Activated T-helper 17 cell treated with anti-CD3 and anti-CD28 coated beads, Interleukin-2, amount 50 U/mL, for 72 hours (primary cell): ENCODE measurements around the gene ELAC1. TPM values are rescaled to one million over a fixed set of nuclear protein-coding genes. Genes with fewer than 3 reads are reported as not detected.
A peak's percentile ranks its signal among the peaks of the same experiment; 100 is the strongest.
"Not testable (repeated sequence)": the region's sequence is repeated elsewhere in the genome, so short reads cannot be mapped to it uniquely, and the experiment has no call there.

Source experiments
- ATAC-seq: fragments of 150-1000 bp; cut with Tn5 transposase; replicated peaks from 2 replicates; pipeline ENCODE4 v1.10.0; 2021; ENCODE audit warnings: mild to moderate bottlenecking, moderate library complexity
- H3K27ac Mint-ChIP-seq: one replicate; pipeline ENCODE4 v1.8.0; 2022; ENCODE audit warnings: mixed read lengths
- H3K27me3 Mint-ChIP-seq: one replicate; pipeline ENCODE4 v1.8.0; 2022; ENCODE audit warnings: mixed read lengths
- H3K36me3 Mint-ChIP-seq: one replicate; pipeline ENCODE4 v1.8.0; 2022; ENCODE audit warnings: low read depth, mild to moderate bottlenecking, mixed read lengths
- H3K4me1 Mint-ChIP-seq: one replicate; pipeline ENCODE4 v1.8.0; 2022; ENCODE audit warnings: mixed read lengths
- H3K4me3 Mint-ChIP-seq: one replicate; pipeline ENCODE4 v1.8.0; 2022; ENCODE audit warnings: mild to moderate bottlenecking, mixed read lengths
- H3K9me3 Mint-ChIP-seq: one replicate; pipeline ENCODE4 v1.8.0; 2022; ENCODE audit warnings: mixed read lengths
- total RNA-seq, 2 donors: library from RNA; stranded (reverse); gene quantifications; one replicate each; pipeline ENCODE4 v1.2.3, GENCODE V29; 2022

Gene ELAC1
- total RNA-seq, 2 donors from 2014 or later, result 1.1 to 3.5 TPM

GRCh38 chr18:50950626-50951025, 17.2 kb upstream of the ELAC1 start:
- Mint-ChIP-seq H3K36me3 (peaks cover 22% of the 10 kb centered on the region), H3K4me3 (no peak overlapping the region), H3K27me3 (no peaks in the 10 kb centered on the region), H3K9me3 (no peaks in the 10 kb centered on the region), H3K4me1 (no peaks in the 10 kb centered on the region), H3K27ac (no peak overlapping the region)
- no peak for ATAC-seq

GRCh38 chr18:50953822-50954221, 14.0 kb upstream of the ELAC1 start:
- ATAC-seq, result no peak
- H3K4me1 Mint-ChIP-seq, result no peaks in the 10 kb centered on the region
- no peaks in the 10 kb centered on the region for H3K9me3 Mint-ChIP-seq

DNA sequence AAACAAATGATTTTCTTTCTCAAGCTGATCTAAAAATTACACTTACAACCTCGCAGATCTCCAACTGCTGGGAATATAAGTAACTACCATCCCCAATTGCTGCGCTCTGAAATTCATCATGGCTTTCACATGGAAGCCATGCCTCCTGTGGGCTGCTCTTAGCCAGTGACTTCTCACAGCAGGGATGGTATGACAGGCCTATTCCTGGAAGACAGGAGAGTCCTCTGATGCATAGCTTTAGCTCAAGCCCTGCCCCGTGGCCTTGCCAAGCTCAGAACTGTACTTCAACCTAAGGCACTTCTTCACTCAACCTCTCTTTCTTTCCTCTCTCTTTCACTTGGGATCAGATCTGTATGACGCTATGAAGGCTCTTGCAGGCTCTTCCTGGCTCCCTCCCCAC, 12.6 kb upstream of the ELAC1 start:
- no peak for ATAC-seq
- Mint-ChIP-seq H3K4me3 (no peak overlapping the region), H3K9me3 (no peaks in the 10 kb centered on the region)

More at GRCh38 chr18:50953822-50954221, 14.0 kb upstream of the ELAC1 start:
- no peaks in the 10 kb centered on the region for H3K27me3 Mint-ChIP-seq
- H3K36me3 Mint-ChIP-seq, result no peaks in the 10 kb centered on the region
- no peak overlapping the region for H3K27ac Mint-ChIP-seq
- H3K4me3 Mint-ChIP-seq, result no peak overlapping the region

GRCh38 chr18:50956116-50956515, 11.7 kb upstream of the ELAC1 start:
- H3K9me3 Mint-ChIP-seq, result no peaks in the 10 kb centered on the region
- no peaks in the 10 kb centered on the region for H3K27me3 Mint-ChIP-seq
- no peaks in the 10 kb centered on the region for H3K4me1 Mint-ChIP-seq
- no peak overlapping the region for H3K4me3 Mint-ChIP-seq
- H3K36me3 Mint-ChIP-seq, result no peaks in the 10 kb centered on the region
- no peak for ATAC-seq
- H3K27ac Mint-ChIP-seq, result no peak overlapping the region

More for the DNA sequence above, 12.6 kb upstream of the ELAC1 start:
- Mint-ChIP-seq H3K4me1 (no peaks in the 10 kb centered on the region), H3K27ac (no peak overlapping the region), H3K36me3 (no peaks in the 10 kb centered on the region), H3K27me3 (no peaks in the 10 kb centered on the region)

GRCh38 chr18:50961974-50962373, 5.9 kb upstream of the ELAC1 start:
- Mint-ChIP-seq H3K36me3 (no peaks in the 10 kb centered on the region), H3K4me3 (no peak overlapping the region), H3K4me1 (no peaks in the 10 kb centered on the region), H3K27ac (no peak overlapping the region), H3K27me3 (no peaks in the 10 kb centered on the region), H3K9me3 (peaks cover 8% of the 10 kb centered on the region)
- ATAC-seq, result no peak

DNA sequence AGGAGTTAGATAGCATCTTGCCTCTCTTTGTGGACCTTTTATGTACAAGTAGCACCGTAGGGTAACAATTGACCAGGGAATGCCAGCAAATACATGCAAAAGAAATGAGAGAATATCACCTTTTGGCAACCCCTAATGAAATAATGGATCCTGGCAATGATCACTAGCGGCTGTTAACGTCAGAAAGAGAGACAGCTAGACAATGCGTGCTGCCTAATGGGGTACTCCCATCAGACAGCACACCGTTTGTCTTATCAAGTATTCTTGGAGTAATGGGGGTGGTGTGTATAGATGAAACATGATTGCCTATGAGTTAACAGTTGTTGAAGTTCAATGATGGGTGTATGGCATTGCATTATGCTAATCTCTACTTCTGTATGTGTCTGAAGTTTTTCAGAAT, 1.6 kb downstream of the ELAC1 start:
- H3K27ac Mint-ChIP-seq, result peak overlapping the region; percentile 82
- peaks cover under 1% of the 10 kb centered on the region for H3K36me3 Mint-ChIP-seq
- H3K4me1 Mint-ChIP-seq, result peaks cover 14% of the 10 kb centered on the region
- no peak for ATAC-seq
- H3K27me3 Mint-ChIP-seq, result no peaks in the 10 kb centered on the region
- H3K4me3 Mint-ChIP-seq, result peak overlapping the region; percentile 81
- no peaks in the 10 kb centered on the region for H3K9me3 Mint-ChIP-seq

GRCh38 chr18:50970006-50970405, 2.2 kb downstream of the ELAC1 start:
- Mint-ChIP-seq H3K27ac (no peak overlapping the region), H3K27me3 (no peaks in the 10 kb centered on the region), H3K4me1 (peaks cover 14% of the 10 kb centered on the region), H3K9me3 (no peaks in the 10 kb centered on the region), H3K36me3 (peaks cover 6% of the 10 kb centered on the region), H3K4me3 (no peak overlapping the region)
- ATAC-seq, result no peak

GRCh38 chr18:50972404-50972803, 4.6 kb downstream of the ELAC1 start:
- not testable (repeated sequence) for H3K27me3 Mint-ChIP-seq, H3K9me3 Mint-ChIP-seq, H3K27ac Mint-ChIP-seq, ATAC-seq, H3K4me3 Mint-ChIP-seq
- Mint-ChIP-seq H3K4me1 (peaks cover 14% of the 10 kb centered on the region), H3K36me3 (peaks cover 30% of the 10 kb centered on the region)

GRCh38 chr18:50973367-50974126, 5.7 kb downstream of the ELAC1 start:
- H3K27ac Mint-ChIP-seq, result peak overlapping the region; percentile 71

GRCh38 chr18:50977037-50977760, 9.4 kb downstream of the ELAC1 start:
- Mint-ChIP-seq H3K36me3 (peaks cover 56% of the 10 kb centered on the region), H3K4me1 (peaks cover 5% of the 10 kb centered on the region), H3K27ac (no peak overlapping the region), H3K9me3 (no peaks in the 10 kb centered on the region), H3K4me3 (no peak overlapping the region), H3K27me3 (no peaks in the 10 kb centered on the region)
- no peak for ATAC-seq

More at GRCh38 chr18:50973367-50974126, 5.7 kb downstream of the ELAC1 start:
- Mint-ChIP-seq H3K4me1 (peaks cover 14% of the 10 kb centered on the region), H3K9me3 (no peaks in the 10 kb centered on the region), H3K27me3 (no peaks in the 10 kb centered on the region), H3K4me3 (peak overlapping the region; percentile 54), H3K36me3 (peaks cover 41% of the 10 kb centered on the region)
- ATAC-seq, result peak; percentile 94

DNA sequence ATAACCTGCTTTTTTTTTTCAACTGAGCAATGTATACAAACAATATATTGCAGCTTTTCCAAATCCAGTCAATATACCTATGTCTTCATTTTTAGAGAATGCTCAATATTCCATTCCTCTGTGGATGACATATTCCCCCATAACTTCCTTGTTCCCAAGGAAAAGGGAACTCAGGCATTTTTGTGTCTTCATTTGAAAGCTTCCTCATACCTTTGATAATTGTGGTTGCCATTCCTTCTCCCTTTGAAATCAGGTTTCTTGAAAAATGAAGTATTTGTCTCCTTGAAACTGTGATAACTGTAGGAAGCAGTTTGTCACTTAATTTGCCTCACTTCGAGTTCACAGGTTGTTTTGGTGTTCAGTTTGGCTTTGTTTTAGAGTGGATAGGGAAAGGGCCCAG, 13.5 kb downstream of the ELAC1 start:
- Mint-ChIP-seq H3K4me3 (no peak overlapping the region), H3K4me1 (no peaks in the 10 kb centered on the region), H3K36me3 (peaks cover 54% of the 10 kb centered on the region), H3K9me3 (no peaks in the 10 kb centered on the region), H3K27me3 (no peaks in the 10 kb centered on the region), H3K27ac (no peak overlapping the region)
- ATAC-seq, result no peak

- Mint-ChIP-seq H3K4me1 (no peaks in the 10 kb centered on the region), H3K4me3 (no peak overlapping the region), H3K9me3 (no peaks in the 10 kb centered on the region), H3K27ac (no peak overlapping the region), H3K27me3 (no peaks in the 10 kb centered on the region), H3K36me3 (peaks cover 54% of the 10 kb centered on the region)
- no peak for ATAC-seq
Observed at GRCh38 chr18:50982086-50982801, 14.4 kb downstream of the ELAC1 start.

DNA sequence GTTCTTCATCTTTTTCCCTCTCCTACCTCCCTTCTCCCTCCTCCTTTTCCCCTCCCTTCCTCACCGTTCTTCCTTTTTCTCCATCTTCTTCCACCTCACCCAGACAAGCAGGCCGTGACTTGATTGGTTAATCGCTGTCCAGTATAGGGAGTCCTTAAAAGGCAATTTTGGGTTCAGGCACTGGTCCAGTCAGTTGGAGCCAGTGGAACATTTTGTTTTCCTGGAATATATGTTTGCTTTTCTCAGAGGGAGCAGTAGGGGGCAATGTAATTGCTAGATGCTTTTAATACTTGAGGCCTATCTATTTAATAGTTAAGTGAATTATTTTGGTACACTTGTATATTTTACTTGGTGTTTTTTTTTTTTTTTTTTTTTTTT, 15.0 kb downstream of the ELAC1 start:
- H3K36me3 Mint-ChIP-seq, result peaks cover 51% of the 10 kb centered on the region
- H3K27ac Mint-ChIP-seq, result no peak overlapping the region
- H3K4me3 Mint-ChIP-seq, result no peak overlapping the region
- H3K4me1 Mint-ChIP-seq, result no peaks in the 10 kb centered on the region
- H3K27me3 Mint-ChIP-seq, result no peaks in the 10 kb centered on the region
- H3K9me3 Mint-ChIP-seq, result no peaks in the 10 kb centered on the region
- ATAC-seq, result no peak

DNA sequence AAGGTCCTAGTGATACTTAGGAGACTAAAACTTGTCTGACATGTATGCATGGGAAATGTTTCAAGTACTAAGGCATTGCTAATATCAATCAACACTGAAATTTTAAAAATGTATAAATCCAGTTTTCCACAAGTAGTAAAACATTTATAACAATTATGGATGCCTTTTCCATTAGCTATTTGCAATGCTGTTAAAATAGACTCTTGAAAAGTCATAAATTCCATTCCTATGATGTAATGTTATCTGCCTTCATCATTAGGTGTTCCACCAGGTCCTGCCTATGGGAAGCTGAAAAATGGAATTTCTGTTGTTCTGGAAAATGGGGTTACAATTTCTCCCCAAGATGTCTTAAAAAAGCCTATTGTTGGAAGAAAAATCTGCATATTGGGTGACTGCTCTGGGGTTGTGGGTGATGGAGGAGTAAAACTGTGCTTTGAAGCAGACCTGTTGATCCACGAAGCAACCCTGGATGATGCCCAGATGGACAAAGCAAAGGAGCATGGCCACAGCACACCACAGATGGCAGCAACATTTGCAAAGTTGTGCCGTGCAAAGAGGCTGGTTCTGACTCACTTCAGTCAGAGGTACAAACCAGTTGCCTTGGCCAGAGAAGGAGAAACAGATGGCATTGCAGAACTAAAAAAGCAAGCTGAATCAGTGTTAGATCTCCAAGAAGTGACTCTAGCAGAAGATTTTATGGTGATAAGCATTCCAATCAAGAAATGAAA, 18.7 kb downstream of the ELAC1 start:
- H3K27me3 Mint-ChIP-seq, result no peaks in the 10 kb centered on the region
- H3K9me3 Mint-ChIP-seq, result no peaks in the 10 kb centered on the region
- H3K27ac Mint-ChIP-seq, result no peak overlapping the region
- H3K36me3 Mint-ChIP-seq, result peaks cover 29% of the 10 kb centered on the region
- H3K4me1 Mint-ChIP-seq, result no peaks in the 10 kb centered on the region
- H3K4me3 Mint-ChIP-seq, result no peak overlapping the region
- no peak for ATAC-seq
